Stimulated activated CD4-positive, alpha-beta T cell treated with anti-CD3 and anti-CD28 coated beads, Interleukin-1b, Interleukin-23, amount 100 ng/mL, for 48 hours (primary cell): ENCODE data around the gene CDK5R1.
"Not testable (repeated sequence)": the region's sequence is repeated elsewhere in the genome, so short reads cannot be mapped to it uniquely, and the experiment has no call there.

Experiments
- DNase-seq: peaks from one replicate; pipeline ENCODE4 v3.0.0-alpha.2; 2020

The CDK5R1 gene

DNA sequence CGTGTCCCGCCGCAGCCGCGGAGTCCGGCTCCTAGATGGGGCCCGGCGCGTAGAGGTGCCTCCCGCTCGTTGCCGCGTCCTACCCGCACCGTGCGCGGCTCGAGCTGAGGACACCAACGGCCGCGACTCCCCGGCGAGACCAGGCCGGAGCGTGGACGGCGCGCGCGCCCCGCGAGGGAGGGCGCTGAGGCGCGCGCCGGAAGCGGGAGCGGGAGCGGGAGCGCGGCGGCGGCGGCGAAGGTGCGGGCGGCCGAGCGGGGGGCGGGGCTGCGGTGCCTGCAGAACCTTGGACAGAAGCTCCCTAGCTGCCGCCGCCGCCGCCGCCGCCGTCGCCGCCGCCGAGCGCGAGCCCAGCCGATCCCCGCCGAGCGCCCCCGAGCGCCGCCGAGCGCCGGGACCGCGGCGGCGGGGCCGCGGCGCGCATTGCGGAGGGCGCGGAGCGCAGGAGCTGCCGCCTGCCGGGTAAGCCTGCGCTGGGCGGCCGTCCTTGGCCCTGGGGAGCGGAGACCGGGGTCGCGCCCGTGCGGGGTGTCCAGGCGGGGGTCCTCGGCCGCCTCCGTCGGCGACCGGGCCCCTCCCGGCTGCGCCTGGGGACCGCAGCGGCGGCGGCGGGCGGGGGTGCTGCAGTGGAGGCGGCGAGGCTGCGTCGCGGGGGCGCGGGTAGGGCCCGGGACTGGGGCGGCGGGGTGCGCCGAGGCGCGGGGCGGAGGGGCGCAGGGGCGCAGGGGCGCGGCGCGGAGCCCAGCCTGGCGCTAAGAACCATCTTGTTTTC is at the start of gene CDK5R1:
TSS of gene CDK5R1 (plus strand) at position 293 of the 772 bp plus-strand sequence. CDS start 628 bp downstream, outside the sequence.
- DNase-seq: peak; percentile 76

DNA sequence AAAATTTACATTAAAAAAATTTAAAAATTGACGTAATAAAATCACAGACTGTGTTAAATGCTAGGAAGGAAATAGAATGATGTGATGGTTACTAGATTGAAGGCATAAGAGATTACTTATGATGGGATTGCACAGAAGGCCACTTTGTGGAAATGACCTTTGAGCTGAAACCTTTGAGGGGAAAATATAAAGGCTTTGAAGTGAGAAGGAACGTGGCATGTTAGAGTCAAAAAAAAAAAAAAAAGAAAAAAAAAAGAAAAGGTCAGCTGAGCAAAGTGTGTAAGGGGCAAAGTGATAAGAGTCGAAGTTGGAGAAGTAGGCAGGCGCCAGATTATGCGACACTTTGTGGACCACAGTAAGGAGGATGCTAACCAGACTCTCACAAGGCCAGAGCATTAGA is 46.1 kb upstream of the CDK5R1 start:
- DNase-seq: no peak

DNA sequence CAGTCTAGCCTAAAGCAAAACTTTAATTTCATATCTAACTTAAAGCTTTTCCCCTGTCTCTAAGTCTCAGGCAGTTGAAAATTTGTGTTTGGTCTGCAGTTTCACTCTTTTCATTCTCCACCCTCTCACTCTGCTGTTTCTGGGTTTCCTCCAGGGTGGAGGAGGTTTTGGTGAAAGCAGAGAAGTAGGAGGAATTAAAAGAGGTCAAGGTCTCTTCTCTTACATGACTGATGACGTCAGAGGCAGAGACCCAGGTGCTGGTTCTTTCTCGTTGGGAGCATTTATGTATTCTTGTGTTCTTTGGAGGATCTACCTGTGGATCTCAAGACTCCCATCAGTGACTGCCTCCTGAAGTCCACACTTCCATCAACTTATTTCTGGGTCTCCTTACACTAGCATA is 44.9 kb upstream of the CDK5R1 start:
- DNase-seq: no peak

DNA sequence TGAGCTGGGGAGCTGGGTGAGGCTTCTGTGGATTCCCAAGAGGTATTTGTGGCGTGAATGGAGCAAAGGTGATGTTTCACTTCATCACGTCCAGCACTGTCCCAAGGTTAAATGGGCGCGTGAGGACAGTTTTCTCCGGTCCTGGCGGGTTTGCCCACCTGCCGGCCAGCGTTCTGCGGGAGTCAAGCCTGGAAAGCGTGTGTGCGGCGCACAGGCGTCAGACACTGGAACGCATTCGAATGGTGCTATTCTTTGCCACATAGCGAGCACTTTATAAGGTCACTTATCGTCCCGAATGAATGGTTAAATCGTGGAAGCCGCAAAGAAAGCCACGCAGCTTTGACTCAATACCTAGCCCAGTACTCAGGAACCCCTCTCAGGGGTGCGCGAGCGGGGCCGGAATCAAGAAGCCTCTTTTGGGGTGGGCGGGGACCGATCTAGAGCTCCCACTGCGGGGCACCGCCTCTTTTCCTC is 42.9 kb upstream of the CDK5R1 start:
- DNase-seq: no peak

DNA sequence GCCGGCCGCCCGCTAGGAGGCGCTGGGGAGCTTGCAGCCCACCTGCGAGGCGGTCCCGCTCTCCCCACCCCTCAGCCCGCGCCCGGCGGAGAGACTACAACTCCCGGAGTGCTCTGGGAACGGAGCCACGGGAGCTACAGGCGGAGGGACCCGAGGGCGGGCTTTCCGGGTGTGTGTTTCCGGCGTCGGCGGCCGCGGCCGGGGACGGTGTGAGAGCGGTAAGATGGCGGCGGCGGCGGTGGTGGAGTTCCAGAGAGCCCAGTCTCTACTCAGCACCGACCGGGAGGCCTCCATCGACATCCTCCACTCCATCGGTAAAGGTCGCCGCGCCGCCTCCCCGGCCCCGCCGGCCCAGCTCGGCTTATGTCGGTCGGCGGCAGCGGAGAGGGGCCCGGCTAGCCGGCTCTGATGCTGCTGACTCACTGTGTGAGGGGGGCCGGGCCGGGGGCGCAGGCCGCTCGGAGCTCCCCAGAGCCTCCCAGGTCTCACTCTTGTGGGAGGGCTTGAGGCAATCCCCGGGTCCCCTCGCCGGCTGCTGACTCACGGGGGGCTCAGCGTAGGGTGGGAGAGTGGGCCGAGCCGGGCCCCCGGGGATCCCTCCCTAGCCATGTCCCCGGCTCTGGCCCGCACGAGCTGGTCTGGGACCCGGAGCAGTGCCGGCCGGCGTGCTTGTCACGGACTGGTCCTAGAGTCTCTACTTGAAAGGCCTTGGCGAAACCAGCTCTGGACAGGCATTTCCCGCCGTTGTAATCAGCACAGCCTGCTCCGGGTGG is 42.3 kb upstream of the CDK5R1 start, which contains the start of gene PSMD11:
TSS of gene PSMD11 (plus strand) at position 210 of the 773 bp plus-strand sequence. CDS start at position 224, 14 bp downstream.
- peak; percentile 99 for DNase-seq

DNA sequence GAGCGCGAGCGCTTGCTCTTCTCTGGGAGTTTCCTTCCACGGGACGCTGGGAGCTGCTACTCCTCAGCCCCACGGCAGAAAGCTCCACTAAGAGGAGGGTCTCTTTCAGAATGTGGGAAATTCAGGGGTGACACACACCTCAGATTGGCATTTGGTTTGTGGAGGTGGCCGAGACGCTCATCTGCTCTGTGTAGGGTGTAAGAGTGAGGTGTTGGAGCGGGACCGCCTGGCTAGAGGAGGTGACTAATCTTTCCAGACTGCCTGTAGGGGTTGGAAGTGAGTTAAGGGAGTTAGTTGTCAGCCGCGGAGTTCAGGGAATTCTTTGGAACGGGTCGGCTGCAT is 41.7 kb upstream of the CDK5R1 start:
- DNase-seq: peak; percentile 53

DNA sequence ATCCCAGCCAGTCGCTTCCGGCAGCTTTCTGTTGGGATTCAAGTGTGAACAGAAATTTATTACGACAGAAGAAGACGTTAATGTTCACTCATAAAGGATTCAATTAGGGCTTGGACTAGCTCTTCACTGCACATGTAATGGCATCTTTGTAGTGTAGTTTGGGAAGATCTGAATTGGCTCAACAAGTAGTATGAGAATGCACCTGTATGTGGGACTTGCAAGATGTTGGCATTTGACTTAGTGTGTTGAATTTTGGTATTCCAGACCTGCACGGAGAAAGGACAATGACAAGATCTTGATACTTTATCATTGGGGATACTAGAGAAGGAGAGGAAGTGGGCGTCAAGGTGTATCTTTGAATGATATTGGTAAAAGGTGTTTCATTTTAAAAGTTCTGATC is 41.3 kb upstream of the CDK5R1 start:
- no peak for DNase-seq

DNA sequence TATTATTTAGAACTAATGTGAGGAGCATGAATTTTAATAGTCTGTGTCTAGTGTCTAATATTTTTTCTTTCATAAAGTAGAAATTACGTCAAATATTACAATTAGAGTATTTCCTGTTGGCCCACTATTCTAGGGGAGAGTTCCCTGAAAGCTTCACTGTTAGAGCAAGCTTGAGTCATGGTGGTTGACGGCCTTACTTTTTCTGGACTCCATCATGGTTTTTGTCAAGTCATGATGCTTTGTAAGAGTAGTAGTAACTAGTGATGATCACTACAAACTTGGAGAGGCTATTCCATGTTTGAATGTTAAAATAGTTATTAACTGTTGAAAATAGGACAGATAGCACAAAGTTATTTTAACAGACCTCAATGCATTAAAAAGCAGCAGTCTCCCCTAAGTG is 40.8 kb upstream of the CDK5R1 start:
- DNase-seq: peak; percentile 6

DNA sequence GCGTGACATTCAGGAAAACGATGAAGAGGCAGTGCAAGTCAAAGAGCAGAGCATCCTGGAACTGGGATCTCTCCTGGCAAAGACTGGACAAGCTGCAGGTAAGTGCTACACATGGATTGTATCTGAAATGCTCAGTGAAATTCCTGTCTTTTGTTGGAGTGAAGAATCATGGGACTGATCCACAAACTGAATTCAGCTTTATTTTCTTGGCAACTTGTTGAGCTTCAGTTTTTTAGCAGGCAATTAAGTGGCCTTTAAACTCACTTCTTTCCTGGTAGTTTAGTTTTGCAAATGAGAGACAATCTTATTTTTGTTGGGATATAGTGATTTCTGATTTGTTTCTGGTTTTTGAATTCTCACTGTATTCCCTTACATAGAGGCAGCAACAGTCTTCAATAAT is 39.8 kb upstream of the CDK5R1 start:
- DNase-seq: no peak

DNA sequence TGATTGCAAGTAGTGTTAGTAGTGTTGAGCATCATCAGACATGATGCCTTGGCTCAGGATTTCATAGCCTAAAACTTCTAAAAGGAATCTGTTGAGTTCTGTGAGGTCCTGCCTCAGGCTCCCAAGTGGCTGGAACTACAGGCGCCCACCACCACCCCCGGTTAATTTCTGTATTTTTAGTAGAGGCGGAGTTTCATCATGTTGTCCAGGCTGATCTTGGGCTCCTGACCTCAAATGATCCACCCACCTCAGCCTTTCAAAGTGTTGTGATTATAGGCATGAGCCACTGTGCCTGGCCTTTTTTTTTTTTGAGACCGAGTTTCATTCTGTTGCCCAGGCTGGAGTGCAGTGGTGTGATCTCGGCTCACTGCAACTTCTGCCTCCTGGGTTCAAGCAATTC is 36.8 kb upstream of the CDK5R1 start:
- DNase-seq: no peak

DNA sequence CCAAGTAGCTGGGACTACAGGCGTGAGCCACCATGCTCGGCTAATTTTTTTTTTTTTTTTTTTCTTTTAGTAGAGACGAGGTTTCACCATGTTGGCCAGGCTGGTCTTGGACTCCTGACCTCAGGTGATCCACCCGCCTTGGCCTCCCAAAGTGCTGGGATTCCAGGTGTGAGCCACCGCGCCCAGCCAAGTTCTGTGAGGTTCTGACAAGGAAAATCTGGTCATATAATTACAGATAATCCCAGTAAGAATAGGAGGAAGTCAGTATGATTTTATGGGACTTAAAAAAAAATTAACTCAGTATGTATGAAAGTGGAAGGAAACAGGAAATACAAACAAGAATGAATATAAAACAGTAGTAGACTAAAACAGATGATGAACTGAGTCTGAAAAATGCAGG is 36.4 kb upstream of the CDK5R1 start:
- DNase-seq: not testable (repeated sequence)

DNA sequence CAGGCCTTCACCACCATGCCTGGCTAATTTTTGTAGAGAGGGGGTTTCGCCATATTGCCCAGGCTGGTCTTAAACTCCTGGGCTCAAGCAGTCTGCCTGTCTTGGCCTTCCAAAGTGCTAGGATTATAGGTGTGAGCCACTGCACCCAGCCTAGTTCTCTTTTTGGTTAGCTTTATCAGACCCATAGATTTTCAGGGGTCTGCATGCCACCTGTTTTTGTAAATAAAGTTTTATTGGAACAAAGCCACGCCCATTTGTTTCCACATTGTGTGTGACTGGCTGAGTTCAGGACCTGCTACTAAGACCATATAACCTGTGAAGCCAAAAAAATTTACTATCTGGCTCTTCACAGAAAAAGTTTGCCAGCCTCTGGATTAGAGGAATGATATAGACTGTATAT is 34.9 kb upstream of the CDK5R1 start:
- no peak for DNase-seq

DNA sequence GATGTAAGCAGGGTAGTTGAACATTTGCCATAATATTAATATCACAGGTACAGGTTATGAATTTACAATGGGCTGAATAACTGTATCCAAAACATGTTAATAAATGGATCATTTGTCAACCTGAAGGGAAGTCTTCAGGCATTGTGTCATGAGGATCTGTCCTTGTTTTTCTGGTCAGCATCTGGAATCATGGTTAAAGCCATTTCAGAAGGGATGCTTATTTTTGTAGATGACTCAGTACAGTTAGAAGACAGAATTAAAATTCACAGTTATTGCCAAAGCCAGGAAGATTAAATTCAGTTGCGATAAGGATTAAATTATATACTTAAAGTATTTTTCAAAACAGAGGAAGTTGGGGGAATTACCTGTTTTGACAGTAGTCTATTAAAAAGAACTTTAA is 34.5 kb upstream of the CDK5R1 start:
- DNase-seq: no peak

DNA sequence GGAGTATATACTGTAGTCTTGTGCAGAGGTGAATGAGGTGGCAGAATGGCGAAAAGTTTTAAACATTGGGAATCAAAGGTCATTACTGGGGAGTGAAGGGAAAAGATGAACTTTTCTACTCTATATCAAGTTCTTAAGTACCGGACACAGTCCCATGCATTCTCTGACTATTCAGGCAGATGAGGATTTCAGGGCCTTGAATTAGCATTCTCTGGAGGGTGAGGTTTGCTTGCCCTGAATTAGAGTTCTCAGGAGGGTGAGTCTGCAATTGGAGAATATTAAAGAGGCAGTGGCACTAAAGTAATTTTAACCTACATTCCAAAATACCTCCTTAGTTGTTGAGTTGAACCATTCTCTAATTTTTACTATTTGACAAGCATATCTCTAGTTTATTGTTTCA is 33.4 kb upstream of the CDK5R1 start:
- no peak for DNase-seq

DNA sequence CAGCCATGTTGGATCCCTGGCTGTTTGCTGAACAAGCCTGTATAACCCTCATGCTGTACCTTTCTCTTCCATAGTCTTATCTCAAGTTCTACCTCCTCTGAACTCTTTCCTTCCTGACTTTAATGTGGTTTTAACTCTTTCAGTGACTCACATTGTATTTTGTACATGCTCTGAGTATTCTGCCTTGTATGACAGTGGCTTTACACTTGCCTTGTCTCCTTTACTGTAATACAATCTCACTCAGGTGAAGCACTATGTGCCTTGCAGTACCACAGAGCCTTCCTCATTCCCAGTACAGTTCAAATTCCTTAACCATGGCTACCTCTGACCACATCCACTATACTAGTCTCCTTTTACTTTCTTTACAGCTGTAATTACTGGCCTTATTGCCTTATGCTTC is 28.4 kb upstream of the CDK5R1 start:
- no peak for DNase-seq

DNA sequence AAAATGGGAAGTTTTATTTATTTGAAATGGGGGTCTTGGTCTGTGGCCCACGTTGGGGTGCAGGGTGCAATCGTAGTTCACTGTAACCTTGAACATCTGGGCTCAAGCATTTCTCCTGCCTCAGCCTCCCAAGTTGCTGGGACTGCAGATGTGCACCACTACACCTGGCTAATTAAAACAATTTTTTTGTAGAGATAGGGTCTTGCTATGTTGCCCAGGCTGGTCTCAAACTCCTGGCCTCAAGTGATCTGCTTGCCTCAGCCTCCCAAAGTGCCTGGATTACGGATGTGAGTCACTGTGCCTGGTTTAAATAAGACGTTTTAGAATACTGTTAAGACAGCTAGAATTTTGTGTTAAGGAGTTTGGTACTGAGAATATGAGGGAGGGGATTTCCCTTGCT is 26.7 kb upstream of the CDK5R1 start:
- no peak for DNase-seq

DNA sequence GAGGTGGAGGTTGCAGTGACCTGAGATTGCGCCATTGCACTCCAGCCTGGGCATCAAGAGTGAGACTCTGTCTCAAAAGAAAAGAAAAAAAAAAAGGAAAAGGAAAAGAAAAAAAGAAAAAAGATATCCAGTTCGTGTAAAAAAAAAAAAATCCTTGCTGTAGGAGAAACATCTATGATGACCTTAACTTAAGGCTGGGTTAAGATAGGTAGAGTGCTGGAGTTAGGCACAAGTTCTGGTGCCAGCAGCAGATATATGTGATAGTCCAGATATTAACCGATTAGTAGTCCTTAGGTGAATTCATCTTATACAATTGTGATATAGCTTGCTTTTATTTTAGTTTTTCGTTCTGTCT is 25.3 kb upstream of the CDK5R1 start:
- no peak for DNase-seq

DNA sequence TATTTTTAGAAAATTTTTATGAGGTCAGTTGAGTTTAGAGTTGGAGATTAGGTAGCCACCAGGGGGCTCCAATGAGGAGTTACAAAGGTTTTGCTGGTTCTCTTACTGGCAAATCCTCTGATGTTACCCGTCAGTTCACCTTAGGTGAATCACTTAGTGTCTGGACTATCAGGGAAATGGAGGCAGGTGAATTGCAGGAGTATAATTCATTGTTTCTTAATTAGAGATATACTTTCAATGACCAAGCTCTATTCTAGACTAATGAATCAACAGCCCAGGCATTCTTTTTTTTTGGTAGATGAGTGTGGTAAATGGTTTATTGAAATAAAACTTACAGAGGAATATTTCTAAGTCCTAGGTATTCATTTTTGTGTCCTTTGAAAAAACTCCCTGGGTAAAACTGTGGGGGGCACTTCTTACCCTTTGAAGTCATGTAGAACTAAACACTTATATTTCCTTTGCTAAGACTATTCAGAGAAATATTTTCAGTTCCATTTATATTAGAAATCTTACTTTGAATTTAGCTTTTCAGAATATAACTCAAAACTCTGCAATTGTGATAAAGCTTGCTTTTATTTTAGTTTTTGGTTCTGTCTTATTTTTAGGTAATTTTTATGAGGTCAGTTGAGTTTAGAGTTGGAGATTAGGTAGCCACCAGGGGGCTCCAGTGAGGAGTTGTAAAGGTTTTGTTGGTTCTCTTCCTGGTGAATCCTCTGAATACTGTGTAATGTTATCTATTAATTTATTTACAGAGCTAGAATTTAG is 24.8 kb upstream of the CDK5R1 start:
- DNase-seq: peak; percentile 54

DNA sequence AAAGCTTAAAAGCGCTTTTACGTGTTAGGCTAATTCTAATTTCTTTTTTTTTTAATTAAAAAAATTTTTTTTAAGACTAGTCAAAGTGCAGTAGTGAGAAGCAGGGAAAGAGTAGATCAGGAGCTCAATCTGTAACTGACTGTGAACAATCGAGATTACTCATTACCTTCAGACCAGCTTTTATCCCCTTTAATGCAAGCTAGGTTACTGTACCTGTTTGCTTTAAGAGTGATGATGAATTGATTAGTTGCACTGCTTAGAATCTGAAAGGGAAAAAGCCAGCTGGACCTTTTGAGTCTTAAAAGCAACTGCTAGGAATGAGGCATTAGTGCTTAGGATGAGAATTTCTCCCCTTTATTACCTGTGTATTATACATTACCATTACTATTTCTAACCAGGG is 23.5 kb upstream of the CDK5R1 start:
- no peak for DNase-seq

DNA sequence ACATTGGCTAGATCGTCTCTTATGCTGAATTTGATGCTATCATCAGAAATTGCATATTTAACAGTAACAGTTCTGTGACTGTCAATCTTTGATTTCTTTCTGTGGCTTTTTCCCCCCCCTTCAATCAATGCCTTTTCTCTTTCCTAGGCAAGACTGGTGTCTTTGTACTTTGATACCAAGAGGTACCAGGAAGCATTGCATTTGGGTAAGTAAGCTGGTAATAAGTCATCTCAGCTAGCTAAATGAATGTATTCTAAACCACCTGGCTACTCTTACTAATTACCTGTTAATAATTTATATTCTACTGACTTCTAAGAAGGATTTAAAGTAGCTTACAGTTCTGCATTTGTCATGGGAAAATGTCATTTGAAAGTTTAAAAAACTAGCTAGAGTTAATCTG is 22.4 kb upstream of the CDK5R1 start:
- no peak for DNase-seq

DNA sequence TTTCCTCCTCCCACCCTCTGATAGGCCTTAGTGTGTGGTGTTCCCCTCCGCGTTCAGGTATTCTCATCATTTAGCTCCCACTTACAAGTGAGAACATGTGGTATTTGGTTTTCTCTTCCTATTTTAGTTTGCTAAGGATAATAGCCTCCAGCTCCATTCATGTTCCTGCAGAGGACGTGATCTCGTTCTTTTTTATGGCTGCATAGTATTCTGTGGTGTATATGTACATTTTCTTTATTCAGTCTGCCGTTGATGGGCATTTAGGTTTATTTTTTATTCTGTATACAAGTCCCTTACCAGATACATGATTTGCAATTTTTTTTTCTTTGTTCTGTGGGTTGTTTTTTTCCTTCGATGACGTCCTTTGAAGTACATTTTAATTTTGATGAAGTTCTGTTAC is 18.8 kb upstream of the CDK5R1 start:
- DNase-seq: no peak

DNA sequence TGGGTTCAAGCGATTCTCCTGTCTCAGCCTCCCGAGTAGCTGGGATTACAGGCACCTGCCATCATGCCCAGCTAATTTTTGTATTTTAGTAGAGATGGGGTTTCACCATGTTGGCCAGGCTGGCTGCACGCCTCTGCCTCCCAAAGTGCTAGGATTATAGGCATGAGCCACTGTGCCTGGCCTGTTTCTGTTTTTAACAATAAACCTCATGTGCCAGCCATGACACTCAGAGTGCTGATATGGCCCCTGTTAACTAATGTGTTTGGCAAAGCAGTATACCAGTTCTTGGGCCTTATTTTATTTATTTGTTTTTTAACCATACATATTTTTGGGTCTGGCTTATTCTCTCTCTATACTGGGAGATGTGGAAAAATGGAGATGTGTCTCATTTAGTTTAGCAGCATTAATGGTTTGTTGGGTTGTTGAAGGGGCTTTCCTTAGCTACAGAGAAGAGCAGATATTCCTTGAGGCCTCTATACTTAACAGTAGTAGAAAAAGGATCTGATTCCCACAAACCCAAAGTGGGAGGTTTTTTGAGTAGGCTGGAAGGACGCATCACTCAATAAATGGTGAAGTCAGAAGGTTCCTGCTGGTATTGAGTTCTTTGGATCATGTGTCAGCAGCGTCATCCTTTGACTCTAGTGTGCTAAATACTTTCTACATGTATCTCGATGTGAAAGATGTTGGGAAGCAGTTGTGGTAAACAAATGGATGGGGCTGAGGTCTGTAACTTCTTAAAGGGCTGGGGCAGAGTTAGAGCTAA is 16.2 kb upstream of the CDK5R1 start:
- DNase-seq: no peak

DNA sequence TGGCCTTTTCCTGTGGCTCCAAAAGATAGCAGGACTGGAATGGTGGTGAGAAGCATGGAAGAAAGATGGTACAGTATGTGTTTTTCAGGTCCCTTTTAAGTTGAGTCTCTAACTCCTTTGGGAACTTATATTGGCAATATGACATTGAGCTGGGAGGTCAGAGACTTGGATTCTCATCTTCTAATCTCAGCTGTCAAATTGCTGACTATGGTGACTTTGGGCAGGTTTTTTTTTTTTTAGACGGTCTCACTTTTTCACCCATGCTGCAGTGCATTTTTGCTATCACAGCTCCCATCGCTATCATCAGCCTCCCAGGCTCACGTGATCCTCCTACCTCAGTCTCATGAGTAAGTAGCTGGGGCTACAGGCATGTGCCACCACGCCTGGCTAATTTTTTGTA is 15.1 kb upstream of the CDK5R1 start:
- DNase-seq: no peak
